Upper lobe of left lung (tissue), 4 donors: ENCODE results near the gene DYSF.

Experiments used
- CTCF ChIP-seq, 6 experiments: fragments of 450-650 bp in 4 of 6; fragments of 200-600 bp in 2 of 6; sonication (generic) in 2 of 6; IDR thresholded peaks; one replicate each; pipeline ENCODE4 v1.5.1; 2016 to 2019; ENCODE audit warnings: antibody characterized with exemption in 6 of 6
- POLR2AphosphoS5 ChIP-seq, 2 donors: sonication (generic); formaldehyde crosslinking; IDR thresholded peaks; one replicate each; pipeline ENCODE4 v1.5.1; 2017; ENCODE audit warnings: antibody characterized with exemption in 2 of 2

GRCh38 chr2:71702071-71702970, 249.0 kb downstream of the DYSF start:
- TF ChIP-seq CTCF (IDR thresholded peaks at IDR 0.05) (no peak), POLR2AphosphoS5 (IDR thresholded peaks at IDR 0.05) (no peak)
